Neutrophil (primary cell): ENCODE data around the gene ADGRG4.

Experiments used
- H3K27ac ChIP-seq: fragments of 200-600 bp; sonication (generic); 2 replicates; pipeline ENCODE4 v1.5.1; 2016; ENCODE audit warnings: mild to moderate bottlenecking, moderate library complexity
- H3K27me3 ChIP-seq: fragments of 200-600 bp; sonication (generic); 2 replicates; pipeline ENCODE4 v1.6.0; 2016; ENCODE audit warnings: mild to moderate bottlenecking
- H3K36me3 ChIP-seq: fragments of 200-600 bp; sonication (generic); 2 replicates; pipeline ENCODE4 v1.5.1; 2017
- H3K4me1 ChIP-seq, 2 experiments: fragments of 200-600 bp in 1 of 2; sonication (generic) in 1 of 2; 1 replicate in 1 of 2; 2 replicates in 1 of 2; pipeline versions ENCODE4 v1.5.1 to v1.6.1; 2013 to 2016; ENCODE audit warnings: low read depth in 1 of 2, low read length in 1 of 2, mild to moderate bottlenecking in 1 of 2, moderate library complexity in 1 of 2; ENCODE audit not compliant: control insufficient read depth in 1 of 2, insufficient read depth in 1 of 2
- H3K4me3 ChIP-seq, 2 experiments: fragments of 200-600 bp in 1 of 2; sonication (generic) in 1 of 2; 1 replicate in 1 of 2; 2 replicates in 1 of 2; pipeline ENCODE4 v1.5.1; 2013 to 2016; ENCODE audit warnings: low read depth in 1 of 2, low read length in 1 of 2, mild to moderate bottlenecking in 1 of 2, moderate library complexity in 1 of 2
- H3K9me3 ChIP-seq: fragments of 200-600 bp; sonication (generic); 2 replicates; pipeline ENCODE4 v1.5.1; 2016
- CTCF ChIP-seq: fragments of 200-600 bp; sonication (generic); IDR thresholded peaks from 2 replicates; pipeline ENCODE4 v1.5.1; 2016; ENCODE audit warnings: antibody characterized with exemption

ADGRG4 gene

GRCh38 chrX:136318895-136319597 lies 18.3 kb downstream of the ADGRG4 start:
- Histone ChIP-seq H3K27ac (no peak overlapping the region), H3K36me3 (no peaks in the 10 kb centered on the region), H3K4me1 (no peaks in the 10 kb centered on the region), H3K4me3 (no peak overlapping the region), H3K9me3 (no peaks in the 10 kb centered on the region), H3K27me3 (no peaks in the 10 kb centered on the region)
- no peak for TF ChIP-seq CTCF

GRCh38 chrX:136319600-136319999 lies 18.8 kb downstream of the ADGRG4 start:
- Histone ChIP-seq H3K36me3 (no peaks in the 10 kb centered on the region), H3K27ac (no peak overlapping the region), H3K4me1 (no peaks in the 10 kb centered on the region), H3K27me3 (no peaks in the 10 kb centered on the region), H3K4me3 (no peak overlapping the region), H3K9me3 (no peaks in the 10 kb centered on the region)
- TF ChIP-seq CTCF = no peak

- TF ChIP-seq CTCF = no peak
- H3K9me3 ChIP-seq = no peaks in the 10 kb centered on the region
- H3K27me3 ChIP-seq = no peaks in the 10 kb centered on the region
- H3K4me3 ChIP-seq = no peak overlapping the region
- no peaks in the 10 kb centered on the region for H3K4me1 ChIP-seq
- no peak overlapping the region for H3K27ac ChIP-seq
- H3K36me3 ChIP-seq = no peaks in the 10 kb centered on the region
These were observed 20.8 kb downstream of the ADGRG4 start for GRCh38 chrX:136321532-136321931.

GRCh38 chrX:136322064-136322463 lies 21.3 kb downstream of the ADGRG4 start:
- no peak overlapping the region for H3K27ac ChIP-seq
- no peak for TF ChIP-seq CTCF

GRCh38 chrX:136325377-136325776 lies 24.6 kb downstream of the ADGRG4 start:
- H3K4me3 ChIP-seq = no peak overlapping the region
- TF ChIP-seq CTCF = no peak

More at GRCh38 chrX:136322064-136322463, 21.3 kb downstream of the ADGRG4 start:
- Histone ChIP-seq H3K27me3 (no peaks in the 10 kb centered on the region), H3K36me3 (no peaks in the 10 kb centered on the region), H3K4me1 (no peaks in the 10 kb centered on the region), H3K4me3 (no peak overlapping the region), H3K9me3 (no peaks in the 10 kb centered on the region)

More at GRCh38 chrX:136325377-136325776, 24.6 kb downstream of the ADGRG4 start:
- no peak overlapping the region for H3K27ac ChIP-seq
- no peaks in the 10 kb centered on the region for H3K9me3 ChIP-seq
- H3K4me1 ChIP-seq = no peaks in the 10 kb centered on the region
- no peaks in the 10 kb centered on the region for H3K27me3 ChIP-seq
- H3K36me3 ChIP-seq = no peaks in the 10 kb centered on the region
